Calu3 (cell line): ENCODE measurements around the gene OSBPL7. TPM values are rescaled to one million over a fixed set of nuclear protein-coding genes. Genes with fewer than 3 reads are reported as not detected.

Source experiments
- BruUV-seq: library from RNA; stranded (reverse); fragments of 400-500 nt; replicated peaks from 2 replicates; lab custom pipeline; 2021; lab: Mats Ljungman, UMichigan
- CTCF ChIA-PET: fragments of 300-600 bp; sonication (Branson Sonifier 250); formaldehyde crosslinking; loops from one replicate; lab custom pipeline; 2022; ENCODE audit warnings: antibody characterized with exemption; lab: Charles Lee
- DNase-seq: peaks from one replicate; pipeline ENCODE4 v3.0.0; 2022
- H3K27ac Mint-ChIP-seq: one replicate; pipeline ENCODE4 v1.8.0; 2022; ENCODE audit warnings: mixed read lengths; ENCODE audit not compliant: unreplicated experiment
- H3K27me3 Mint-ChIP-seq: one replicate; pipeline ENCODE4 v1.8.0; 2022; ENCODE audit warnings: mixed read lengths; ENCODE audit not compliant: unreplicated experiment
- H3K36me3 Mint-ChIP-seq: one replicate; pipeline ENCODE4 v1.8.0; 2022; ENCODE audit warnings: mild to moderate bottlenecking, moderate library complexity, mixed read lengths; ENCODE audit not compliant: insufficient read depth, unreplicated experiment
- H3K4me1 Mint-ChIP-seq: one replicate; pipeline ENCODE4 v1.8.0; 2022; ENCODE audit warnings: mild to moderate bottlenecking, low read depth, mixed read lengths; ENCODE audit not compliant: unreplicated experiment
- H3K4me3 Mint-ChIP-seq: one replicate; pipeline ENCODE4 v1.8.0; 2022; ENCODE audit warnings: mild to moderate bottlenecking, low read depth, moderate library complexity, mixed read lengths; ENCODE audit not compliant: unreplicated experiment
- H3K9me3 Mint-ChIP-seq: one replicate; pipeline ENCODE4 v1.8.0; 2022; ENCODE audit warnings: low read depth, mixed read lengths; ENCODE audit not compliant: unreplicated experiment
- CTCF ChIP-seq: fragments of 200-600 bp; IDR thresholded peaks from one replicate; pipeline ENCODE4 v1.8.0; 2022; ENCODE audit warnings: antibody characterized with exemption; ENCODE audit not compliant: unreplicated experiment
- intact Hi-C: fragments of 100-400 bp; cut with micrococcal nuclease; formaldehyde crosslinking; loops from one replicate; pipeline ENCODE4 v1.10.0; 2022; ENCODE audit not compliant: unreplicated experiment
- total RNA-seq: library from RNA; stranded (reverse); gene quantifications from 2 replicates; pipeline ENCODE4 v1.2.3, GENCODE V29; 2022

The OSBPL7 gene
- total RNA-seq, 1 experiment from 2014 or later, result 58.4 TPM

GRCh38 chr17:47812146-47812920 is 9.3 kb downstream of the OSBPL7 start:
- intact Hi-C loops, result no loop called here
- no peak overlapping the region for H3K4me3 Mint-ChIP-seq
- H3K27me3 Mint-ChIP-seq, result no peaks in the 10 kb centered on the region
- no peaks in the 10 kb centered on the region for H3K9me3 Mint-ChIP-seq
- H3K27ac Mint-ChIP-seq, result no peak overlapping the region
- no TSS peak for BruUV-seq
- peaks cover 34% of the 10 kb centered on the region for H3K4me1 Mint-ChIP-seq
- no peak for DNase-seq
- TF ChIP-seq CTCF, result no peak
- CTCF ChIA-PET, result no interaction called here
- peaks cover 51% of the 10 kb centered on the region for H3K36me3 Mint-ChIP-seq

GRCh38 chr17:47811709-47812108 is 9.9 kb downstream of the OSBPL7 start:
- Mint-ChIP-seq H3K9me3 (no peaks in the 10 kb centered on the region), H3K4me3 (no peak overlapping the region), H3K27me3 (no peaks in the 10 kb centered on the region), H3K27ac (peak overlapping the region; percentile 61), H3K4me1 (peaks cover 34% of the 10 kb centered on the region), H3K36me3 (peaks cover 49% of the 10 kb centered on the region)
- no TSS peak for BruUV-seq
- TF ChIP-seq CTCF, result no peak
- intact Hi-C loops, result no loop called here
- CTCF ChIA-PET, result interaction anchor here (0.7 kb wide), 1 partner anchor 79 kb away, joined by 4 read pairs; the partner anchor contains the start of gene TBX21
- DNase-seq, result no peak

- Mint-ChIP-seq H3K36me3 (peaks cover 43% of the 10 kb centered on the region), H3K9me3 (no peaks in the 10 kb centered on the region), H3K27me3 (no peaks in the 10 kb centered on the region), H3K4me3 (no peak overlapping the region), H3K27ac (peak overlapping the region; percentile 61), H3K4me1 (peaks cover 34% of the 10 kb centered on the region)
- no peak for TF ChIP-seq CTCF
- no TSS peak for BruUV-seq
- intact Hi-C loops, result no loop called here
- CTCF ChIA-PET, result interaction anchor here (0.7 kb wide), 1 partner anchor 78 kb away, joined by 4 read pairs; the partner anchor contains the start of gene TBX21
- DNase-seq, result no peak
Measured at GRCh38 chr17:47810901-47811635, 10.5 kb downstream of the OSBPL7 start.

GRCh38 chr17:47810200-47810821 is 11.3 kb downstream of the OSBPL7 start:
- Mint-ChIP-seq H3K27me3 (no peaks in the 10 kb centered on the region), H3K9me3 (no peaks in the 10 kb centered on the region), H3K4me1 (peaks cover 34% of the 10 kb centered on the region), H3K36me3 (peaks cover 43% of the 10 kb centered on the region), H3K27ac (peak overlapping the region; percentile 61), H3K4me3 (peak overlapping the region; percentile 26)
- DNase-seq, result peak; percentile 81
- no peak for TF ChIP-seq CTCF
- CTCF ChIA-PET, result interaction anchor here (0.6 to 0.7 kb wide), 2 partner anchors 11 to 831 kb away, joined by 3 to 6 read pairs; partner anchors contain the start of genes OSBPL7 and RPRML
- no TSS peak for BruUV-seq
- intact Hi-C loops, result no loop called here
